Loucy (cell line): ENCODE measurements around the gene KCNV2.

Source experiments
- H2AFZ ChIP-seq: fragments of 200-600 bp; sonication (generic); 2 replicates; pipeline ENCODE4 v1.6.0; 2016; ENCODE audit warnings: antibody characterized with exemption, mild to moderate bottlenecking, low read length, moderate library complexity
- H3F3A ChIP-seq: fragments of 200-600 bp; 2 replicates; pipeline ENCODE4 v1.6.0; 2016; ENCODE audit warnings: antibody characterized with exemption, low read depth, mild to moderate bottlenecking
- H3K27me3 ChIP-seq: fragments of 200-600 bp; sonication (generic); 2 replicates; pipeline ENCODE4 v1.6.1; 2014; ENCODE audit warnings: low read length, mild to moderate bottlenecking; ENCODE audit not compliant: insufficient read depth, poor library complexity, severe bottlenecking
- H3K36me3 ChIP-seq: fragments of 200-600 bp; sonication (generic); 2 replicates; pipeline ENCODE4 v1.6.1; 2016; ENCODE audit warnings: low read length; ENCODE audit not compliant: insufficient read depth
- H3K4me1 ChIP-seq: fragments of 200-600 bp; sonication (generic); 2 replicates; pipeline ENCODE4 v1.5.1; 2014; ENCODE audit warnings: low read length, mild to moderate bottlenecking; ENCODE audit not compliant: insufficient read depth, poor library complexity, severe bottlenecking
- H3K4me2 ChIP-seq: fragments of 200-600 bp; sonication (generic); 2 replicates; pipeline ENCODE4 v1.6.0; 2014; ENCODE audit warnings: antibody characterized with exemption, low read length, low read depth, mild to moderate bottlenecking; ENCODE audit not compliant: poor library complexity, severe bottlenecking
- H3K4me3 ChIP-seq: fragments of 200-600 bp; sonication (generic); 2 replicates; pipeline ENCODE4 v1.5.1; 2014; ENCODE audit warnings: low read length, mild to moderate bottlenecking, mixed read lengths; ENCODE audit not compliant: poor library complexity, severe bottlenecking
- H3K79me2 ChIP-seq: fragments of 200-600 bp; sonication (generic); 2 replicates; pipeline ENCODE4 v1.6.1; 2014; ENCODE audit warnings: low read length; ENCODE audit not compliant: insufficient read depth
- H3K9ac ChIP-seq: fragments of 200-600 bp; sonication (generic); 2 replicates; pipeline ENCODE4 v1.6.0; 2014; ENCODE audit warnings: mild to moderate bottlenecking, low read depth, low read length, moderate library complexity; ENCODE audit not compliant: poor library complexity, severe bottlenecking
- H3K9me2 ChIP-seq: fragments of 200-600 bp; sonication (generic); replicated peaks from 2 replicates; pipeline ENCODE4 v1.6.1; 2016; ENCODE audit warnings: low read depth, low read length, mixed read lengths
- H3K9me3 ChIP-seq: fragments of 200-600 bp; sonication (generic); 2 replicates; pipeline ENCODE4 v1.6.1; 2014; ENCODE audit warnings: mild to moderate bottlenecking, antibody characterized with exemption, low read length, low read depth; ENCODE audit not compliant: insufficient read depth
- H4K20me1 ChIP-seq: fragments of 200-600 bp; sonication (generic); 2 replicates; pipeline ENCODE4 v1.6.0; 2014; ENCODE audit warnings: antibody characterized with exemption, low read length, mild to moderate bottlenecking; ENCODE audit not compliant: insufficient read depth, poor library complexity, severe bottlenecking
- EZH2phosphoT487 ChIP-seq: fragments of 200-600 bp; IDR thresholded peaks from 2 replicates; pipeline ENCODE4 v1.6.1; 2018; ENCODE audit warnings: antibody characterized with exemption, mild to moderate bottlenecking, moderate library complexity, borderline replicate concordance
- TF ChIP-seq, protein P1 (sequence below): fragments of 200-600 bp; sonication (generic); conservative IDR thresholded peaks from 2 replicates; pipeline ENCODE4 v1.5.1; 2014; ENCODE audit warnings: mild to moderate bottlenecking, antibody characterized with exemption, low read length

Gene KCNV2

DNA sequence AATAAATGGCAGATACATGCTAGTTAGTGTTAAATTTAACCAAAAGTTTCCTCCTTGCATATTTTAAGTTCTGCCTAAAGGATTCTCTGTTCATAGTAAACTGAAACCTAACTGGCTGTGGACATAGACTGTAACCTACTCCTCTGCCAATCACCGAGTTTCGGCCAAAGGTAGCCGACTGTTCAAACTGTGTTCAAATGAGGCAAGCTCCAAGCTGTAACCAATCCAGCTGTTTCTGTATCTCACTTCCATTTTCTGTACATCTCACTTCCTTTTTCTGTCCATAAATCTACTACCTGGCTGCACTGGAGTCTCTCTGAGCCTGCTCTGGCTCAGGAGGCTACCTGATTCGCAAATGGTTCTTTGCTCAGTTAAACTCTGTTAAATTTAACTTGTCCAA lies 44.1 kb downstream of the KCNV2 start:
- Histone ChIP-seq H3K4me2 (no peak overlapping the region), H3K36me3 (no peaks in the 10 kb centered on the region), H3K27me3 (no peaks in the 10 kb centered on the region), H3K79me2 (no peaks in the 10 kb centered on the region), H2AFZ (no peak overlapping the region), H3K4me3 (no peak overlapping the region), H3K4me1 (peaks cover 34% of the 10 kb centered on the region), H3F3A (peaks cover 6% of the 10 kb centered on the region), H3K9ac (no peak overlapping the region), H3K9me3 (no peaks in the 10 kb centered on the region), H3K9me2 (no peaks in the 10 kb centered on the region), H4K20me1 (no peaks in the 10 kb centered on the region)
- TF ChIP-seq, protein P1, sequence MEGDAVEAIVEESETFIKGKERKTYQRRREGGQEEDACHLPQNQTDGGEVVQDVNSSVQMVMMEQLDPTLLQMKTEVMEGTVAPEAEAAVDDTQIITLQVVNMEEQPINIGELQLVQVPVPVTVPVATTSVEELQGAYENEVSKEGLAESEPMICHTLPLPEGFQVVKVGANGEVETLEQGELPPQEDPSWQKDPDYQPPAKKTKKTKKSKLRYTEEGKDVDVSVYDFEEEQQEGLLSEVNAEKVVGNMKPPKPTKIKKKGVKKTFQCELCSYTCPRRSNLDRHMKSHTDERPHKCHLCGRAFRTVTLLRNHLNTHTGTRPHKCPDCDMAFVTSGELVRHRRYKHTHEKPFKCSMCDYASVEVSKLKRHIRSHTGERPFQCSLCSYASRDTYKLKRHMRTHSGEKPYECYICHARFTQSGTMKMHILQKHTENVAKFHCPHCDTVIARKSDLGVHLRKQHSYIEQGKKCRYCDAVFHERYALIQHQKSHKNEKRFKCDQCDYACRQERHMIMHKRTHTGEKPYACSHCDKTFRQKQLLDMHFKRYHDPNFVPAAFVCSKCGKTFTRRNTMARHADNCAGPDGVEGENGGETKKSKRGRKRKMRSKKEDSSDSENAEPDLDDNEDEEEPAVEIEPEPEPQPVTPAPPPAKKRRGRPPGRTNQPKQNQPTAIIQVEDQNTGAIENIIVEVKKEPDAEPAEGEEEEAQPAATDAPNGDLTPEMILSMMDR, result no peak
- no peak for TF ChIP-seq EZH2phosphoT487

DNA sequence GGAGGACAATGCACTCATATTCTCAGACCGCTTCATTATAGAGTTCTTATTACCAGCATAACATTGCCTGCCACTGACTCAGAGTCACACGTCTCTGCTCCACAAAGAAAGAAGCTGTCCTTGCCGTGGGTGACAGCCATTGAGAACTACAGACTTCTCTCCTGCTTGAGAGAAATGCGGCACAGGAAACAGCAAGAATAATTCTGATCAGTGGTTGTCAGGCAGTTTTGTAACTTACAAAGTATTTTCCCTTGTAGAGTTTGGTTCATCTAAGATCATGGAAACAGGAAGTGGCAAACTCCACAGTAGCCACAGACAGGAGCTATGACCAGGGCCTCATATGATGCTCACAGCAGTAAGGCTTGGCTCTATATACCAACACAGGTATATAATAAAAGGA lies 47.0 kb downstream of the KCNV2 start:
- Histone ChIP-seq H3K79me2 (no peaks in the 10 kb centered on the region), H3K9me3 (no peaks in the 10 kb centered on the region), H3F3A (peaks cover 6% of the 10 kb centered on the region), H3K27me3 (no peaks in the 10 kb centered on the region), H3K9ac (peak overlapping the region; percentile 48), H3K4me2 (peak overlapping the region; percentile 51), H4K20me1 (no peaks in the 10 kb centered on the region), H3K36me3 (peaks cover under 1% of the 10 kb centered on the region; the same call in 1 of the 2 replicates), H3K4me3 (peak overlapping the region; percentile 32), H3K4me1 (peaks cover 34% of the 10 kb centered on the region), H3K9me2 (no peaks in the 10 kb centered on the region), H2AFZ (0 out of 2 replicates have a peak overlapping the region, but pooled peaks have one; percentile 52)
- TF ChIP-seq, protein P1, result no peak
- no peak for TF ChIP-seq EZH2phosphoT487

DNA sequence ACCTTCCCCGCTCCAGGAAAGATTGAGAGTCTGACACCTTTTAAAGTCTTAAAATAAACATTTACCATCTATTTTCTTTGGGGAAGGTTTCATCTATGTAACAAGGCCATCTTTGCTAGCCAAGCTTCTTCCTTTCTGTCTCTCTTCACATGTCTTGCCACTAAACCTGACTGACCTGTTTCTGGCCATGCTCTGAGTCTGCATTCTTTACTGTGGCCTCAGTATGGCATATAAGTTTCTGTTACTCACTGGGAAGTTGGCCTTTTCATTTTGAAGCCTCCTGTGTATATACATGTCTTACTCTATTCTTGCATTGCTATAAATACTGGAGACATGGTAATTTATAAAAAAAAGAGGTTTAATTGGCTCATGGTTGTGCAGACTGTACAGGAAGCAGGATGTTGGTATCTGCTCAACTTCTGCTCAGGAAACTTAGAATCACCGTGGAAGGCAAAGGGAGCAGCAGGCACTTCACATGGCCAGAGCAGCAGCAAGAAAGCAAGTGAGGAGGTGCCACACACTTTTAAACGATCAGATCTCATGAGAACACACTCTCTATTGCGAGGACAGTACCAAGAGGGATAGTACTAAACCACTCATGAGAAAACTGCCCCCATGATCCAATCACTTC lies 48.1 kb downstream of the KCNV2 start:
- Histone ChIP-seq H3K4me3 (peak overlapping the region; percentile 9), H3K4me1 (peaks cover 34% of the 10 kb centered on the region), H3K4me2 (peak overlapping the region; percentile 44), H3K79me2 (no peaks in the 10 kb centered on the region), H3K36me3 (peaks cover 7% of the 10 kb centered on the region; the same call in 1 of the 2 replicates), H3F3A (peaks cover 6% of the 10 kb centered on the region), H4K20me1 (no peaks in the 10 kb centered on the region), H2AFZ (peak overlapping the region; percentile 66), H3K27me3 (no peaks in the 10 kb centered on the region), H3K9ac (peak overlapping the region; percentile 44), H3K9me3 (no peaks in the 10 kb centered on the region), H3K9me2 (no peaks in the 10 kb centered on the region)
- TF ChIP-seq, protein P1, result no peak
- TF ChIP-seq EZH2phosphoT487, result no peak
